NK-92 (cell line): ENCODE data around the gene IAPP.
"Not testable (repeated sequence)": the region's sequence is repeated elsewhere in the genome, so short reads cannot be mapped to it uniquely, and the experiment has no call there.

ENCODE experiments used
- DNase-seq: peaks from one replicate; lab custom pipeline; 2025; ENCODE audit not compliant: unreplicated experiment; lab: John Stamatoyannopoulos, UW

Gene IAPP

GRCh38 chr12:21370845-21371449 lies 1.8 kb upstream of the IAPP start:
- no peak for DNase-seq

- no peak for DNase-seq
Measured at GRCh38 chr12:21379218-21379617, 6.5 kb downstream of the IAPP start.

- DNase-seq, result not testable (repeated sequence)
Measured at GRCh38 chr12:21381320-21381719, 8.6 kb downstream of the IAPP start.

GRCh38 chr12:21384261-21384660 lies 11.6 kb downstream of the IAPP start:
- DNase-seq, result no peak

GRCh38 chr12:21387174-21387573 lies 14.5 kb downstream of the IAPP start:
- no peak for DNase-seq

GRCh38 chr12:21392384-21392783 lies 19.7 kb downstream of the IAPP start:
- DNase-seq, result no peak

GRCh38 chr12:21394828-21395626 lies 22.3 kb downstream of the IAPP start:
- not testable (repeated sequence) for DNase-seq

GRCh38 chr12:21413369-21414277 lies 40.9 kb downstream of the IAPP start:
- DNase-seq, result no peak

GRCh38 chr12:21416511-21417121 lies 43.9 kb downstream of the IAPP start:
- no peak for DNase-seq

GRCh38 chr12:21418398-21418797 lies 45.7 kb downstream of the IAPP start:
- not testable (repeated sequence) for DNase-seq

GRCh38 chr12:21419009-21419699 lies 46.5 kb downstream of the IAPP start:
- not testable (repeated sequence) for DNase-seq

- no peak for DNase-seq
Measured at GRCh38 chr12:21428241-21428640, 55.5 kb downstream of the IAPP start.
